HG02798 (cell line): ENCODE data around the gene ARHGAP22.

ENCODE experiments used
- ATAC-seq: cut with Tn5 transposase; IDR thresholded peaks from one replicate; pipeline ENCODE4 v1.9.1; 2021; ENCODE audit warnings: mild to moderate bottlenecking; ENCODE audit not compliant: unreplicated experiment, poor library complexity

Gene ARHGAP22

DNA sequence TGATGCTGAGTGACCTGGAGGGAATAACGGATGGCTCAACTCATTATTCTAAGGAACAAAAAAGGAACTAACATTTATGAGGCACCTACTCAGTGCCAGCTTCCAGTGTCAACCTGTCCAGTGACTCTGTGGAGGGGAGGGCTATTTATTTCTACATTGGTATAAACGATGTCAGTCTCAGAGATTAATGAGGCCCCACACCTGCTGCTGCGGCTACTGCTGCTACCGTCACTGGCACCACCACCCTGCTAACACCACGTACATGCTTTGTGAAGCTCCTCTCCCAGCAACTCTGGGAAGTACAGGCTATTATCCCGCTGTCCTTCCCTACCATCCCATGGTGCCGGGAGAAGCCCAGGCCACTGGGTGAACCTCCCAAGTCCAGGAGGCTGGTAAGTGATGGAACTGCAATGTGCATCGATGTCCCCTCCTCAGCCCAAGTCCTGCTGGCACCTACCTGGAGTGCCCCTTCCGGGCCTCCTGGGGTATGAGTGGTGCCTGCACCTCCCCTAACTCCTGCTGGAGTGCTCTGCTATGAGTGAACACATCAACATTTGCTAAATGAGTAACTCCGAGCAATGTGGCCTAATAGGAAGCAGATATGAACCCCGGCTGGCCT, 101.5 kb downstream of the ARHGAP22 start:
- ATAC-seq = no peak

- no peak for ATAC-seq
Observed at GRCh38 chr10:48502791-48503190, 102.1 kb downstream of the ARHGAP22 start.

DNA sequence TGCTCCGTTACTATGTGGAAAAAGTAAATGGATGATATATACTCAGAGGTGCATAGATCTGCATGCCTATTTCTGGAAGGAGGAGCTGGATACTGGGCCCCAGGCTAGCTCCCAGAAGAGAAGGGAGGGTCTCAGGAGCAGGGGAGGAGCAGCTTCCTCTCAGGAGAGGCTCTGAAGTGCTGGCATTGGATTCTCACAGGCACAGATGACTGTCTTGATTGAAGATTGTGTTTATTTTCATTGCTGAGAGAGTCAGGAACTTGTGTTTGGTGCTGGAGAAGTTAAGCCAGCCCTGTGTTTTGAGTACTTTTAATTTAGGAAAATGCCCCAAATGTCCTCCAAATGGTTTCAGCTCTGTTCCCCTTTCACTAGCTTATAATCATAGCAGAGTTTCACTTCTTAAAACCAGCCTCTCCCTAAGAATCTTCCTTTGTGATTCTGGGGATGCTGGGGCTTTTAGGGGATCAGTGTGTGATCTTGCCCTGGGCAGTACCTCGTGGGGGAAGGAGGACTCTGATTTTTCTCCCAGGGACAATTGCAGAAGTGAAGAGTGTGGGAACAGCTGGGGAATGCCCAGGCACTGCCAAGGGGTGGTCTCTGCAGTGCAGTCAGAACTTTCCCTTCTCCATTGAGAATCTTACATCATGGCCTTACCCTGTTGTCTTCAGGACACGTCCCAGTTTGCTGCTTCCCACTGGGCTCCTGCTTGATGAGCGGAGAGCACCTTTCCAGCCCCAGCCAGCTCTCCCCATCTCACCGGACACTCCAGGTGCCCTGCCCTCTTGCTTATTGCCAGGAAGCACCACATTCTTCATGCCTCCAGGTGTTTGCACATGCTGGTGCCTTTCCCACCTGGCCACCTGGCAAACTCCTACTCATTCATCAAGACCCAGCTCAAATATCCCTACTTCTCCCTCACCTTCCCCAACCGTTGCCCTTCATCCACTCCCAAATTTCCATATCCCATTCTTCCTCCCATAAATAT, 102.8 kb downstream of the ARHGAP22 start:
- ATAC-seq = no peak

DNA sequence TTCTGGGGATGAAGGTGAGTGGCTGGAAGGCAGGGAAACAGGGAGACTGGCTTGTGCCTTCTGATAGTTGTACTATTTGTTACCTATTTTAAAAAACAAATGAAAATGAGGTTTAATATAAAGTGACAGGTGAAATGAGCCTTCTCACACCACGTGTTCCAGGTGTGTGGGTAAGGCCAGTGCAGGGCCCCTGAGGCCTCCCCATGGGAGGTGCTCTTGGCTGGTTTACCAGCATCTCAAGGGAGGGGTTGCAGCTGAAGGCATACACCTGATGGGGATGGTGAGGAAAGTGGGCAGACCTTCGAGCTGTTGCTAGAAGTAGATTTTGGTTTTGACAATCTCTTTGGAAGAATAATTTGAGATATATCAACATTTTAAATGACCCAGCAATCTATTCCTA, 103.6 kb downstream of the ARHGAP22 start:
- ATAC-seq = no peak

DNA sequence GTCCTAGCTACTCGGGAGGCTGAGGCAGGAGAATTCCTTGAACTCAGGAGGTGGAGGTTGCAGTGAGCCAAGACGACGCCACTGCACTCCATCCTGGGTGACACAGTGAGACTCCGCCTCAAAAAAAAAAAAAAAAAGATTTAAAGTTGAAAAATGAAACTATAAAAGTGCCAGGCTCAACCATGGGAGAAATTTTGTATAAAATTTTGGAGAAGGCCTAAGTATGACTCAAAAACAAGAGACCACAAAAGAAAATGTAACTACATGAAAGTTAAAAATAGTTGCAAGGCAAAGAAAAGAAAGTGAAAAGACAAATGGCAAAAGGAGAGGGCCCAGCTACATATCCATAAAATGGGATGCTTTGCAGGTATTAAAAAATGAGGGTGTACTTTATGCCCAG, 104.1 kb downstream of the ARHGAP22 start:
- ATAC-seq = no peak

- no peak for ATAC-seq
Observed at GRCh38 chr10:48498940-48499510, 105.8 kb downstream of the ARHGAP22 start.

DNA sequence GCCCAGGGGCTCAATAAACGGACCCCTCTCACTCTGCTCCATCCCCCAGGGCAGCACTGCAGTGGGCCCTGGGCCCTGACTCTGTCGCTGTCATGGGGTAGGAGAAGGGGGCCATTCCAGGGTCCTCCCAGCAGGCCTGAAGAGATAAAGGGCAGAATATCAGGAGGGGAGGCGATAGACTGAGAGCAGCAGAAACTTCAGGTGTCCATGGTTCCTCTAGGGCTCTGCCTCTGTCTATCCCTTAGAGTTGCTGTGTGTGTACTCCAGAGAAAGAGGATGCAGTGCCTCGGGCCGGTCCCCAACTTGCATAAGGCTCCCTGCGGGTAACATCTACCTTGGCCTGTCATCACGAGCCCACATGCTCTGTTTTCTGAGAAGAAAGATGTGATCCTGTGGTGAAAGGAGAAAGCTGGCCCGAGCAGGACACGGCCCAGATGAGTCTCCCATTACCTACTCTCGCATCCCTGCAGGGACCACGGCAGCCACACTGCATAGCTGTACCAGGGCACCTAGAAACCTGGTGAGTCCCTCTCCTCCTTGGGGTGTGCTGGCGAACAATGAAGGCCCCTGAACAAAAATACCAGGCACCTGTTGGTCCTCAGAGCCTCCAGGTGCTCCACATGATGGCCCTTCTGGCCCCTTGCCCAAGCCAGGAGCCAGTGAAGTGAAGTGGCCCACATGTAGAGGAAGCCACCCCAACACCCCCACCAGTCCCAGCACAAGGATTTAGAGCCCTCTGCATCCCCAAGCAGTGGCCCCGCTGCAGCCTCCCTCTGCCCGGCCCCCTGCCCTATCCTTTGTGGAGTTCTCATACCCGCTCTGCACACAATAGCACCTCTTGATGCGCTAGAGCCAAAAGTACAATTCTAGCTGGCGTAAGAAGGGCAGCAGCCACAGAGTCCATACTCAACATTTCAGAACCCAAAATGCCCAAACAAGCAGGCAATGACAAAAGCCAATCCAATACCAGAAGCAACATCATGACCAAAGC, 106.8 kb downstream of the ARHGAP22 start:
- no peak for ATAC-seq

GRCh38 chr10:48496831-48497779, 107.8 kb downstream of the ARHGAP22 start:
- ATAC-seq = no peak

DNA sequence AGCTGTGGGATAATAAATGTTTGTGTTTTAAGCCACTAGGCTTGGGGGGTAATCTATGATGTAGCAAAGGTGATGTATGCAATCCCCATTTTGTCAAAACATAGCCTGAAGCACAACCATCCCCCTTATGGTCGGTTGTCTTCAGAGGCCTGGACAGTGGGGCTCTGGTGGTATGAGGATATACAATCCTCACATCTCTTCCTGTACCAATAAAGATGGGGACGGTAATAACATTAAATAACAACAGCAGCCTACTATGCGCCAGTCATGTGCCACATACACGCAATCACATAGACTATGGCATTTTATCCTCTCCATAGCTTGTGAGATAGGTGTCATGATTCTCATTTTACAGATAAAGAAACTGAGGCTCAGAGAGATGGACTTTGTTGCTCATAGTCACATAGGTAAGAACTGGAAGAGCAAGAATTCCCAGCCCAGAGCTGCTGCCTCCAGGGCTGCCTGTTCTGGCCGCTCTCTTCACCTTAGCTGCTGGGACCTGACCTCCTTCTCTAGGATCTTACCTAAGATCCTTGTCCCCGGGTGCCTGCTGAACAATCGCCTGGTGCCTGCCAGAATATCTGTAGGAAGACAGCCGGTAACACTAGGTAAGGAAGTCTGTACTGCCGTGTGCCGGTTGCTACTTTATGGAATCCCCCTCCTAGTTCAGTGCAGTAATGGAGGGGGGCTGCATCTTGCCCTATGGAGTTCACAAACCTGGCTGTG, 108.6 kb downstream of the ARHGAP22 start:
- no peak for ATAC-seq

DNA sequence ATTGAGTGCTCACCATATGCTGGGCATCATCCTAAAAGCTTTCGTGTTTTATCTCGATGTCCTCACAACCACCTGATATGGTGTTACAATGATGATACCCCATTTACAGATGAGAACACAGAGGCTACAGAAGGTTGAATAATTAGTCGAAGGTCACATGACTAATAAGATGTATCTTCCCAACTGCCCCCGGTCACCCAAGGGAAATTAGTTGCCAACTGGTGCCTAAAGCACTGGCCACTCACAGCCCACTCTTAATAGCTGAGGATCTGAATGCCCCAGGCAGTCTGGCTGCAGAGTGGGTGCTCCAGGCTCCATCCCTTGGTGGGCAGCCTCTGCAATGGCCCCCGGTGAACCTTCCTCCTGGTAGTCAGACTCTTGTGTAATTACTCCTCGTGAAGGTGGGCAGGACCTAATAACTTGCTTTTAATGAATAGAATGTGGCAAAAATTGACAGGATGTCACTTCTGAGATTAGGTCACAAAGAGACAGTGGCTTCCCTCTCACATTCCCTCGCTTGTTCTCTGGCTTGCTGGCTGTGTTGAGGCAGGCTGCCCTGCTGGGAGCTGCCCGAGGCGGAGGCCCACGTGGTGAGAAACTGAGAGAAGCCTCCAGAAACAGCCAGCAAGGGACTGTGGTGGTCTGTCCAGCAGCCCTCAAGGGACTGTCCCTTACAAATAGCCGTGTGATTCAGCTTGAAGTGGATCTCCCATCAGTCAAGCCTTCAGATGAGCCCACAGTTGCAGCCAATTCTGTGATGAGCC, 109.4 kb downstream of the ARHGAP22 start:
- ATAC-seq = no peak

DNA sequence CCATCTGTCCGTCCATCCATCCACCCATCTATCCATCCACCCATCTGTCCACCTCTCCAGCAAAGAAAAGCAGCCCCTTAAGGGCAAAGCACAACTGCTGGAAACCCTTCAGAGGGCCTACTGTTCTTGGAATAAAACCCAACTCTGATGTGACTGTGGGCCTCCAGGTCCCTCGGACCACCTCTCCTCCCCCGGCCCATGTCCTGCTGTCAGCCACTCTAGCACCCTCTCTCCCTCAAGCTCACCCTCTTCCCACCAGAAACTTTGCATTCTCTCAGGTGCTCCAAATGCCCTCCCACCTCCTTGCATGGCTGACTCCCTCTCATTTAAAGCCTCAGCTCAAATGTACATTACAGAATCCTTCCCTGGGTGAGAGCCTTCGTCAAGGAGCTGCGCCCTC, 110.3 kb downstream of the ARHGAP22 start:
- no peak for ATAC-seq

DNA sequence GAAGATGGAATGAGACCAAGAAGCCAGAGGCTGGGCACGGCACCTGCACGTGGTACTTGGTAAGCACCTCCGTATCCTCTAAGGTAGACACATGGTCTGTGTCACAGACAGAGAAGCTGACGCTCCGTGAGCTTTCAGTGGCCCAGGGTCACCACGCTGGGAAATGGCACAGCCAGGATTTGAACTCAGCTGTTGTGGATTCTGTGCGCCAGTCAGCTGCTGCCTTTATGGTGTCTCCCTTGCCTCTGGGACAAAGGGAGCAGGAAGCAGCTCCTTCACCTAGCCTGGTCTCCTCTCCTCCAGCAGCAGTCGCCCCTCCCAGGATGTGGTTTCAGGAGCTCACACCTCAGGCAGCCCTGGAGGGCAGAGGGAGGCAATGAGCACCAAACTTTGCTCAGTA, 110.8 kb downstream of the ARHGAP22 start:
- no peak for ATAC-seq

DNA sequence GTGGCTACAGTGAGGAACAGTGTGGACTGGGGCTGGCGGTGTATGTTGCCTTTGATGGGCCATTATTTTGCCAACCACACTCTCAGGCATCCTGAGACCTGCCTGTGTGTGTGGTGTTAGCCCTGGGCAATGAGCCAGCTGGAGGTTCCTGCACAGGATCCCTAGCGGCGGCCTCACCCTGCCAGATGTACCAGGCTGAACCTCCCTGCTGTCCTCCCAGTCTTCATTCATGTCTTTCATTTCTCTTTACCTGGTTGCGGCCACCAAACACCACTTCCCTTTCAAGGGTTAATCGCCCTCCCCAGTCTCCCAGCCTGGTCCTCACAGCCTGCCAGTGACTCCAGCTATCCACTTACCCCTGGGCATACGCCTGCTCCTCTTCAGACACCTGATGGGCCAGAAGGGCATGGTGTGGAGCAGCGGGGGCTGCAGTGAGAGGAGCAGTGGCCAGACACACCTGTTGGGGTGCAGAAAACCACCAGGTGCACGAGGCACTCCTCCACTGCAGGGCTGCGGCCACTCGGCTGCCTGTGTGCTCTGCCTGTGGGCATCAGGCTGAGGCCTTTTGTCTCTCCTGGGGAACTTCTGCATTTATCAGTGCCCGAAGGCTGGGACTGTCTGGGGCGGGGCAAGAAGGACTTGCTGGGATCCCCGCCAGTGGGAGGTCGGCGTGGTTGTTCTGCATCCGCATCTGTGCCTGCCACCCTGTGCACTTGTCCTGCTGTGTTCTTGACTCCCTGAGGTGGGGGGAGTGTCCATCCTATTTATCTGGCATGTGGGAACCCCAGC, 111.6 kb downstream of the ARHGAP22 start:
- ATAC-seq = no peak

- no peak for ATAC-seq
Observed at GRCh38 chr10:48492201-48492600, 112.7 kb downstream of the ARHGAP22 start.

- no peak for ATAC-seq
Observed at GRCh38 chr10:48491392-48492139, 113.3 kb downstream of the ARHGAP22 start.

DNA sequence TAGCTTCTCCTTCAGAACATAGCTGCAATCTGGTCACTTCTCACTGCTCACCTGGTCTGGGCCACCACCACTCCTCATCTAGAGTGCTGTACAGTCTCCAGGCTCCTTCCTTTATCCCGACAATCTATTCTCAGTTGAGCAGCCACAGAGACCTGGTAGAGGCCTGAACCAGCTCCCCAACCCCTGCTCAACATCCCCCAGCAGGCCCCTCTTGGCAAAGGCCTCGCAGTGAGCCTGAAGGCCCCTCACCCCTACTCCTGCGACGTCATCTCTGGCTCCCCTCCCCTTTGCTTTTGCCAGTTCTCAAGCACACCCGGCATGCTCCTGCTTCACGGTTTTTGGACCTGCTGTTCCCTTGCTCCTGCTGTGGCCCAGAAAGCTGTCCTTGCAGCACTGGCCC, 113.9 kb downstream of the ARHGAP22 start:
- ATAC-seq = no peak
